Measurements from ENCODE around the gene ANO8. TPM values are rescaled to one million over a fixed set of nuclear protein-coding genes. Genes with fewer than 3 reads are reported as not detected.

ANO8 gene
- total and polyA plus RNA-seq, 2 experiments from 2014 or later, result 3.6 to 21.1 TPM

- DNase-seq (ENCODE audit: low read depth in 1 of 2, low spot score in 1 of 2), result no peak
- peaks cover 13% of the 10 kb centered on the region for H3K27me3 ChIP-seq
- no peak overlapping the region for H3K27ac ChIP-seq
- no peaks in the 10 kb centered on the region for H3K9me3 ChIP-seq (ENCODE audit: low read depth)
- no peak for TF ChIP-seq CTCF (IDR thresholded peaks at IDR 0.05; ENCODE audit: low read depth, low read length)
- no peak overlapping the region for H3K4me3 ChIP-seq
- no peaks in the 10 kb centered on the region for H3K36me3 ChIP-seq
- H3K4me1 ChIP-seq (ENCODE audit: low read depth), result peaks cover 4% of the 10 kb centered on the region
These were observed 8.6 kb downstream of the ANO8 start for GRCh38 chr19:17325881-17326594.

DNA sequence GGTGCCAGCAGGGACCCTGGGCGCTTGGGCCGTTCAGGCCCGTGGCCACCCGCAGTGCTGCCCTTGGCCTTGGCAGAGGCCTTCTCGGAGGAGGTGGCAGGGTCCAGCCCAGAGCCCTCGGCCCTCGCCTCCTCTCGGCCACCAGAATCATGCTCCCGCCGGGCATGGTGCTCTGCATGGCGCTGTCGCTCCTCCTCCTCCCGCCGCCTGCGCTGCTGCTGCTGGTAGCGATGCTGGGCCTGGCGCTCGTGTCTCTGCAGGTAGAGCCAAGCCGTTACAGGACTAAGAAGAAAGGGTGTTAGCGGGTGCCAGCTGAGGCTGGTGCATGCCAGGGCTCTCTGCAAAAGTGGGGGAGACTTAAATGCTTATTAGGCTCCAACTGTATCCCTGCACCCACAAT lies 9.5 kb downstream of the ANO8 start:
- H3K4me1 ChIP-seq (ENCODE audit: low read depth), result peaks cover 4% of the 10 kb centered on the region
- H3K36me3 ChIP-seq, result peaks cover 7% of the 10 kb centered on the region
- H3K27ac ChIP-seq, result no peak overlapping the region
- H3K27me3 ChIP-seq, result peaks cover 13% of the 10 kb centered on the region
- H3K4me3 ChIP-seq, result no peak overlapping the region
- H3K9me3 ChIP-seq (ENCODE audit: low read depth), result no peaks in the 10 kb centered on the region
- no peak for TF ChIP-seq CTCF (IDR thresholded peaks at IDR 0.05; ENCODE audit: low read depth, low read length)
- DNase-seq (ENCODE audit: low read depth in 1 of 2, low spot score in 1 of 2), result no peak

- peaks cover 4% of the 10 kb centered on the region for H3K4me1 ChIP-seq (ENCODE audit: low read depth)
- H3K36me3 ChIP-seq, result peaks cover 8% of the 10 kb centered on the region
- no peak overlapping the region for H3K4me3 ChIP-seq
- H3K27ac ChIP-seq, result no peak overlapping the region
- peaks cover 9% of the 10 kb centered on the region for H3K27me3 ChIP-seq
- no peaks in the 10 kb centered on the region for H3K9me3 ChIP-seq (ENCODE audit: low read depth)
- TF ChIP-seq CTCF (IDR thresholded peaks at IDR 0.05; ENCODE audit: low read depth, low read length), result no peak
- no peak for DNase-seq (ENCODE audit: low read depth in 1 of 2, low spot score in 1 of 2)
These were observed 10.1 kb downstream of the ANO8 start for GRCh38 chr19:17324357-17325114.

- Histone ChIP-seq H3K9me3 (ENCODE audit: low read depth) (no peaks in the 10 kb centered on the region), H3K27me3 (peaks cover 3% of the 10 kb centered on the region), H3K4me3 (no peak overlapping the region), H3K4me1 (ENCODE audit: low read depth) (peaks cover 4% of the 10 kb centered on the region), H3K27ac (no peak overlapping the region), H3K36me3 (peaks cover 8% of the 10 kb centered on the region)
- no peak for DNase-seq (ENCODE audit: low read depth in 1 of 2, low spot score in 1 of 2)
- TF ChIP-seq CTCF (IDR thresholded peaks at IDR 0.05; ENCODE audit: low read depth, low read length), result no peak
These were observed 10.7 kb downstream of the ANO8 start for GRCh38 chr19:17323964-17324332.

GRCh38 chr19:17323300-17323963 lies 11.2 kb downstream of the ANO8 start:
- Histone ChIP-seq H3K27me3 (no peaks in the 10 kb centered on the region), H3K36me3 (peaks cover 8% of the 10 kb centered on the region), H3K4me1 (ENCODE audit: low read depth) (peaks cover 4% of the 10 kb centered on the region), H3K9me3 (ENCODE audit: low read depth) (no peaks in the 10 kb centered on the region), H3K27ac (no peak overlapping the region), H3K4me3 (no peak overlapping the region)
- no peak for TF ChIP-seq CTCF (IDR thresholded peaks at IDR 0.05; ENCODE audit: low read depth, low read length)
- no peak for DNase-seq (ENCODE audit: low read depth in 1 of 2, low spot score in 1 of 2)
